HFFc6 (cell line): ENCODE data around the gene GOLGA3. TPM values are rescaled to one million over a fixed set of nuclear protein-coding genes. Genes with fewer than 3 reads are reported as not detected.
"Not testable (repeated sequence)": the region's sequence is repeated elsewhere in the genome, so short reads cannot be mapped to it uniquely, and the experiment has no call there.

ENCODE experiments used
- DNase-seq: peaks from one replicate; pipeline ENCODE4 v3.0.0-alpha.2; 2018
- H3K27ac Mint-ChIP-seq: 2 replicates; pipeline ENCODE4 v1.8.0; 2020; ENCODE audit warnings: mild to moderate bottlenecking, mixed read lengths
- H3K27me3 Mint-ChIP-seq: 2 replicates; pipeline ENCODE4 v1.8.0; 2021; ENCODE audit warnings: mild to moderate bottlenecking, moderate library complexity, mixed read lengths; ENCODE audit not compliant: insufficient read depth
- H3K36me3 Mint-ChIP-seq: 2 replicates; pipeline ENCODE4 v1.8.0; 2021; ENCODE audit warnings: low read depth, mixed read lengths
- H3K4me1 Mint-ChIP-seq: 2 replicates; pipeline ENCODE4 v1.8.0; 2020; ENCODE audit warnings: low read depth, mixed read lengths
- H3K4me3 Mint-ChIP-seq: 2 replicates; pipeline ENCODE4 v1.8.0; 2020; ENCODE audit warnings: mild to moderate bottlenecking, moderate library complexity, mixed read lengths
- H3K9me3 Mint-ChIP-seq: 2 replicates; pipeline ENCODE4 v1.8.0; 2020; ENCODE audit warnings: mild to moderate bottlenecking, mixed read lengths
- CTCF ChIP-seq: fragments of 200-600 bp; sonication (generic); IDR thresholded peaks from 2 replicates; pipeline ENCODE4 v1.5.0; 2021; ENCODE audit warnings: antibody characterized with exemption, mild to moderate bottlenecking
- total RNA-seq, 6 experiments: library from RNA; stranded (reverse); fragmentation: NEBNext Ultra II Directional; extraction: Animal tissue kit (Norgen Biotek cat#: 25700); gene quantifications; 2 replicates in 1 of 6; 3 replicates in 5 of 6; pipeline ENCODE4 v1.2.3, GENCODE V29; 2021

GOLGA3 gene
- total RNA-seq, 6 experiments from 2014 or later: 108 to 121 (median 115) TPM

GRCh38 chr12:132776816-132777568 lies 51.7 kb downstream of the GOLGA3 start:
- H3K36me3 Mint-ChIP-seq: peaks cover 30% of the 10 kb centered on the region
- no peak for DNase-seq
- H3K4me1 Mint-ChIP-seq: no peaks in the 10 kb centered on the region
- no peaks in the 10 kb centered on the region for H3K9me3 Mint-ChIP-seq
- no peak overlapping the region for H3K27ac Mint-ChIP-seq
- peaks cover 15% of the 10 kb centered on the region for H3K27me3 Mint-ChIP-seq
- TF ChIP-seq CTCF: no peak
- H3K4me3 Mint-ChIP-seq: no peak overlapping the region

- not testable (repeated sequence) for H3K4me1 Mint-ChIP-seq, H3K9me3 Mint-ChIP-seq, H3K27ac Mint-ChIP-seq, DNase-seq, H3K4me3 Mint-ChIP-seq
- peaks cover 14% of the 10 kb centered on the region for H3K27me3 Mint-ChIP-seq
- peaks cover 29% of the 10 kb centered on the region for H3K36me3 Mint-ChIP-seq
These were observed 52.4 kb downstream of the GOLGA3 start for GRCh38 chr12:132776230-132776625.

- peaks cover 13% of the 10 kb centered on the region for H3K27me3 Mint-ChIP-seq
These were observed 53.0 kb downstream of the GOLGA3 start for GRCh38 chr12:132775502-132776229.

GRCh38 chr12:132774646-132775275 lies 53.9 kb downstream of the GOLGA3 start:
- peaks cover 18% of the 10 kb centered on the region for H3K36me3 Mint-ChIP-seq
- peaks cover 11% of the 10 kb centered on the region for H3K27me3 Mint-ChIP-seq
- no peaks in the 10 kb centered on the region for H3K9me3 Mint-ChIP-seq

More at GRCh38 chr12:132775502-132776229, 53.0 kb downstream of the GOLGA3 start:
- Mint-ChIP-seq H3K9me3 (no peaks in the 10 kb centered on the region), H3K4me3 (no peak overlapping the region), H3K27ac (no peak overlapping the region), H3K4me1 (no peaks in the 10 kb centered on the region), H3K36me3 (peaks cover 27% of the 10 kb centered on the region)
- no peak for DNase-seq
- no peak for TF ChIP-seq CTCF

GRCh38 chr12:132774159-132774558 lies 54.5 kb downstream of the GOLGA3 start:
- H3K4me1 Mint-ChIP-seq: no peaks in the 10 kb centered on the region
- H3K27ac Mint-ChIP-seq: no peak overlapping the region
- TF ChIP-seq CTCF: no peak
- DNase-seq: no peak
- H3K4me3 Mint-ChIP-seq: no peak overlapping the region
- H3K27me3 Mint-ChIP-seq: peaks cover 11% of the 10 kb centered on the region
- peaks cover 19% of the 10 kb centered on the region for H3K36me3 Mint-ChIP-seq
- no peaks in the 10 kb centered on the region for H3K9me3 Mint-ChIP-seq

More at GRCh38 chr12:132774646-132775275, 53.9 kb downstream of the GOLGA3 start:
- Mint-ChIP-seq H3K4me1 (no peaks in the 10 kb centered on the region), H3K4me3 (no peak overlapping the region), H3K27ac (no peak overlapping the region)
- no peak for TF ChIP-seq CTCF
- no peak for DNase-seq
